Astrocyte of the hippocampus (primary cell): ENCODE data around the gene REXO1.
"Not testable (repeated sequence)": the region's sequence is repeated elsewhere in the genome, so short reads cannot be mapped to it uniquely, and the experiment has no call there.

ENCODE experiments used
- DNase-seq: peaks from one replicate; pipeline ENCODE4 v3.0.0; 2011; ENCODE audit warnings: low read depth, low spot score

The REXO1 gene, protein sequence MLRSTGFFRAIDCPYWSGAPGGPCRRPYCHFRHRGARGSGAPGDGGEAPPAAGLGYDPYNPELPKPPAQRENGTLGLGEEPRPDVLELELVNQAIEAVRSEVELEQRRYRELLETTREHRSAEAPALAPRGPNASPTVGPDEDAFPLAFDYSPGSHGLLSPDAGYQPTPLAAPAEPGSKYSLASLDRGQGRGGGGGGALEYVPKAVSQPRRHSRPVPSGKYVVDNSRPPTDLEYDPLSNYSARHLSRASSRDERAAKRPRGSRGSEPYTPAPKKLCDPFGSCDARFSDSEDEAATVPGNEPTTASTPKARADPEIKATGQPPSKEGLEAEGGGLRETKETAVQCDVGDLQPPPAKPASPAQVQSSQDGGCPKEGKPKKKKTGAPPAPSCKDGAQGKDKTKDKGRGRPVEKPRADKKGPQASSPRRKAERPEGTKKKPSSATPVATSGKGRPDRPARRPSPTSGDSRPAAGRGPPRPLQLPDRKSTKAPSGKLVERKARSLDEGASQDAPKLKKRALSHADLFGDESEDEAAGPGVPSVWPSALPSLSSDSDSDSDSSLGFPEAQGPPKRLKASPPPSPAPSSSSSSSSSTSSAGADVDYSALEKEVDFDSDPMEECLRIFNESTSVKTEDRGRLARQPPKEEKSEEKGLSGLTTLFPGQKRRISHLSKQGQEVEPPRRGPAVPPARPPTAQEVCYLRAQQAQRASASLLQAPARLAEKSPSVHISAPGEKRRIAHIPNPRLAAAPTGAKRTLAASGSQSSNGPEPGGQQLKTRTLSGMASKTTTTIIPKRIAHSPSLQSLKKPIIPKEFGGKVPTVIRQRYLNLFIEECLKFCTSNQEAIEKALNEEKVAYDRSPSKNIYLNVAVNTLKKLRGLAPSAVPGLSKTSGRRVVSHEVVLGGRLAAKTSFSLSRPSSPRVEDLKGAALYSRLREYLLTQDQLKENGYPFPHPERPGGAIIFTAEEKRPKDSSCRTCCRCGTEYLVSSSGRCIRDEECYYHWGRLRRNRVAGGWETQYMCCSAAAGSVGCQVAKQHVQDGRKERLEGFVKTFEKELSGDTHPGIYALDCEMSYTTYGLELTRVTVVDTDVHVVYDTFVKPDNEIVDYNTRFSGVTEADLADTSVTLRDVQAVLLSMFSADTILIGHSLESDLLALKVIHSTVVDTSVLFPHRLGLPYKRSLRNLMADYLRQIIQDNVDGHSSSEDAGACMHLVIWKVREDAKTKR

GRCh38 chr19:1848399-1849131, at the start of gene REXO1:
Gene REXO1, minus strand, starts transcription at chr19:1848483. Its CDS starts 125 bp downstream, at chr19:1848358.
- DNase-seq: peak; percentile 98

GRCh38 chr19:1896508-1896907, 48.2 kb upstream of the REXO1 start:
- no peak for DNase-seq

DNA sequence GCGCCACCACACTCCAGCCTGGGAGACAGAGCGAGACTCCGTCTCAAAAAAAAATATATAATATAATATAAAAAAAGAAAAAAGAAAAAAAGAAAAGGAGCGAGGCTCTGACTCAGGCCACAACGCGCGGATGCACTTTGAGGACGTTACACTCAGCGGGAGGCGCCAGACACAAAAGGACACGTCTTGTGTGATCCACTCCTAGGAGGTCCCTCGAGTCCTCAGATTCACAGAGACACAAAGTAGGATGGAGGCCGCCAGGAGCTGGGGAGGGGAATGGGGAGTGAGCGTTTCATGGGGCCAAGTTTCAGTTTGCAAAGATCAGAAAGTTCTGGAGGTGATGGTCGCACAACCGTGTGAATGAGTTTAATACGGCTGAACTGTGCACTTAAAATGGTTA, 45.5 kb upstream of the REXO1 start:
- no peak for DNase-seq

GRCh38 chr19:1889907-1890306, 41.6 kb upstream of the REXO1 start:
- DNase-seq: no peak

- DNase-seq: no peak
These were observed 40.1 kb upstream of the REXO1 start for GRCh38 chr19:1888385-1888784.

GRCh38 chr19:1886360-1886759, 38.1 kb upstream of the REXO1 start:
- not testable (repeated sequence) for DNase-seq

DNA sequence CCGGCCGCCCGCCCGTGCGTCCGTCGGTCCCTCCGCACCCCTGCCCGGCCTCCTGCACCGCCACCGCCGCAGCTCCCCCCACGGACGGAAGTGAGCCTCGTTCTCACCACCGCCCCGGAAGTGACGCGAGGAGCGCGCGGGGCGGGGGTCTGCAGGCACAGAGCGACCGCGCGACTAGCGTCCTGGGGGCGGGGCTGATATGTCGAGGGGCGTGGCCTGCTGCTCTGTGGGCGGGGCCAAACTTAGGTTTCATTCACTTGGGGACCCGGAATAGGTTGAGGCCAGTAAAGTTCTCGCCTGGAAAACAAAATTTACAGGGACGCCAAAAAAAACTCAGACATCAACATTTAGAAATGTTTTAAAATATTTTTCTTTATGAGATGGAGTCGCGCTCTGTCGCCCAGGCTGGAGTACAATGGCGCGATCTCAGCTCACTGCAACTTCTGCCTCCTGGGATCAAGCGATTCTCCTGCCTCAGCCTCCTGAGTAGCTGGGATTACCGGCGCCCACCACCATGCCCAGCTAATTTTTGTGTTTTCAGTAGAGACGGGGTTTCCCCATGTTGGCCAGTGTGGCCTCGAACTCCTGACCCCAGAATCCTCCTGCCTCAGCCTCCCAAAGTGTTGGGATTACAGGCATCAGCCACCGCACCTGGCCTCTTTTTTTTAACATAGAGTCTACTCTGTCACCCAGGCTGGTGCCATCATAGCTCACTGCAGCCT, 37.3 kb upstream of the REXO1 start, which contains the start of gene ABHD17A:
ABHD17A (minus strand) TSS at position 99 of the 722 bp plus-strand sequence. CDS start 3,930 bp downstream, outside the sequence.
- DNase-seq: peak; percentile 97

- peak; percentile 44 for DNase-seq
These were observed 36.5 kb upstream of the REXO1 start for GRCh38 chr19:1884719-1885334.

DNA sequence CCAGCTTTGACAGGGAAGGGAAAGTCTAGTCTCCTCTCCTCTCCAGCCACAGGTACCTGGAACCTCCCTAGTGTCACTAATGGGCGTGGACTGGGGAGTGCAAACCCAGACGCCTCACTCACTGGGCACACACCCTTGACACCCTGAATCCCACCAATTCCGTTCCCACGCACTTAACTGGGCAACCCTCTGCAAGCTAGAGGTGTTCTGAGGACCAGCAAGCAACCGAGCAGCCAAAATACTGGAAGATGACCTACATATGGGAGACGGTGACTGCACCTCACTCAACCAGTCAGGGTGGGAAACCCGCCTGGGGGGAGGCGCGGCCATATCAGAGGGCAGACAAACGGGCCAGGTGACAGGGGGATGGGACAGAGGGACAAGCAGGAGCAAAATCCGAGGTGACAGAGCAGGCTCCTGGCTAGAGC, 36.0 kb upstream of the REXO1 start:
- no peak for DNase-seq

DNA sequence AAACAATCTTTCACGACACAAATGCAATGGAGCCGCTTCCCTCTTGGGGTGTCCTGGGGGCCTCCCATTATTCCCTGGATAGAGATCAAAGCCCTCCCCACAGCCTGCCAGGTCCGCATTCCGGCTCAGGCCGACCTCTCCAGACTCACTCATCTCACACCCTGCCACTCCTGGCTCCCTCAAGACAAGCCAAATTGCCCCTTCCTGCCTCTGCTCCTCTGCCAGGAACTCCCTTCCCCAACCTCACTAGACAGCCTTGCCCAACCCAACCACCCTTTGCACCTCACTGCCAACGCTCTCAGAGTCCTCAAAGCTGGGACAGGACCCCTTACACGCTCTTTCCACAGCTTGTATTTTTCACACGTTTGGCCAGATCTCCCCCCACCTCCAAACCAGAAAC, 35.5 kb upstream of the REXO1 start:
- DNase-seq: no peak

DNA sequence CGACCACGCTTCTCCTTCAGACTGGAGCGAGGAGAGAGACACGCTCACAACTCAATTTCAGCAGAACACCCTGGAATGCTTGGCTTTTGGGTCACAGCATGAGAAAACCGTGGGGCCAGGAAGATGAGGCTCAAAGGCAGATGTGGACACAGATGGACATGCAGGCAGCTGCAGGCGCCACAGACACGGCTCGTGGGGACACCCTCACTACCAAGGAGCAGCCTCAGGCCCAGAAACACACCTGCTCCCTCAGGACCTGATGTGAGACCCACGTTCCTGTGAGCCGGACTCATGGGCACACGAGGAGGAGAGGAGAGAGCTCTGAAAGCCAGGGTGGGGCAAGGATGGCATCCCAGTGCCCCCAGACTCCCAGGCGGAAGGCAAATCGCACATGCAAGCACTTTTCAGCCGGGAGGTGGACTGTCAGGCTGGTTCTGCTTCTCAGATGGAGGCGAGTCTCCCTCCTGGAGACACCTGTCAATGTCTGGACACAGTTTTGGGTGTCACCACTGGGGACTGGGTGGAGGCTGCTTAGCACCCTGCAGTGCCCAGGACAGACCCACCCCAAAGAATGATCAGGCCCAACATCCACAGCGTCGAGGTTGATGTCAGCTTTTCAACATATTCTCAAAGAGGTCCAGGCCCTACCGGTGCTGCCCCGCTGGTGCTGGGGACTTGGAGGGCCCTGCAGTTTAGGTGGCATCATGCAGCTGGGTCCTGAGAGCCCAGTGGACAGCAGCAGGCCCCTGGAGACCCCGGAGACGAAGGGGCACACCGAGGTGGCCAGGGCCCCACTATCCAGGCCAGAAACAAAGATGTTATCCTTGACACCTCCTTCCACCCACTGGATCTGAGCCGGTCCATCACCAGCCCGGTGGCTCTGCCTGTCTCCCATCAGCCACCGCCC, 34.8 kb upstream of the REXO1 start:
- no peak for DNase-seq

- no peak for DNase-seq
These were observed 34.0 kb upstream of the REXO1 start for GRCh38 chr19:1882089-1882785.

- DNase-seq: not testable (repeated sequence)
These were observed 33.3 kb upstream of the REXO1 start for GRCh38 chr19:1881393-1882088.

DNA sequence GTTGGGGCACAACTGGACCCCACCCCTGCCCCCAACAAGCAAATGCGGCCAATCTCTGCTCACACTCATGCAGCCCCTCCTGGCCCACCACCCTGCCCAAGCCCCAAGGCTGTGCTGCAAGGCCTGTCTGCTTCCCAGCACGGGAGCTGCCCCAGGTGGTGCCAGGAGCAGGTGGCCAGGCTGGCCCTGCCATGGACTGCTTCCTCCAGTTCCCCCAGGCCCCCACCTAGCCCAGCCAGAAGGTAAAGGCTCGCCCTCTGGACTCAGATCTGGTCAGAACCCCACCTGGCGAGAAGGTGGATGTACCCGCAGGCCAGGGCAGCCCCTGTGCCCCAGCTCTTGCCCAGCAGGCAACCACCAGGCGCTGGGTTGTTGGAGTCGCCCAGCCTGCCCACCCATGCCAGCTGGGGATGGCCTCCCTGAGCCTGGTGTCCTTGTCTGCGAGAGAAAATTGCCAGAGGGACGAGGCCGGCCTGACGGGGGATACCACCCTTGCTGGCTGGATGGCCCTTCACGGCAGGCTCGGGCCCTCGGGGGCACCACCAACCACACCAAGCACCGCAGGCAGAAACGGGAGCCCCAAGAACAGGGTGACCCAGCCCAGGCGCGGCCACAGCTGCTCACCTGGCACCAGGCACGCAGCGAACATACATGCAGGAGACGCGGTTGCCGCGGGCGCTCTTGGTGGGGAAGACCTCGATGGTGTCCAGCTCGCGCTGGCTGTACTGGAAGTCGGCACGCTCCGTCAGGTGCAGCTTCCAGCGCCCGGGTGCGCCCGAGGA, 32.5 kb upstream of the REXO1 start:
- DNase-seq: no peak

GRCh38 chr19:1879982-1880381, 31.7 kb upstream of the REXO1 start:
- not testable (repeated sequence) for DNase-seq

DNA sequence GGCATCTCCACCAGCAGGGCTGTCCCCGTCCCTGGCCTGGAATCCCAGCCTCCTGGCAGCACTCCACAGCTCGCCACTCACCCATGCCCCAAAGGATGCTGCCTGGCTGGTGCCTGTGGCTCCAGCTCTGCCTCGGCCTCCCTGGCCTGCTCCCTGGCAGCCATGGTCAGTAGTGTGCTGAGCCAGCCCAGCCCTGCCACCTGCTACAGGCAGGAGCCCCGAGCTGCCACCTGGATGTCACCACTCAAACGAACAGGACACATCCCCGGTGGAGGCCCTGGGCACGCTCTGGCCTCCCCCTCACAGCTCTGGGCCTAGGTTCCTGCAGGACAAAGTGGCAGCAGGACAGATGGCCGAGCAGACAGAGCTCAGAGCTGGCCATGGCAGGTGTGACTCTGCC, 30.3 kb upstream of the REXO1 start:
- not testable (repeated sequence) for DNase-seq

- DNase-seq: not testable (repeated sequence)
These were observed 29.0 kb upstream of the REXO1 start for GRCh38 chr19:1877280-1877660.
